Activated T-helper 9 cell treated with anti-CD3 and anti-CD28 coated beads, Interleukin-2, amount 50 U/mL, for 16 hours (primary cell): ENCODE results near the gene NEUROD2.

ENCODE experiments used
- DNase-seq: peaks from one replicate; pipeline ENCODE4 v3.0.0-alpha.2; 2020; ENCODE audit warnings: low read depth

The NEUROD2 gene

GRCh38 chr17:39634384-39634871 is 26.7 kb upstream of the NEUROD2 start:
- no peak for DNase-seq

- no peak for DNase-seq
These were observed 26.0 kb upstream of the NEUROD2 start for GRCh38 chr17:39633570-39634183.

GRCh38 chr17:39632153-39632941 is 24.6 kb upstream of the NEUROD2 start:
- DNase-seq: no peak

DNA sequence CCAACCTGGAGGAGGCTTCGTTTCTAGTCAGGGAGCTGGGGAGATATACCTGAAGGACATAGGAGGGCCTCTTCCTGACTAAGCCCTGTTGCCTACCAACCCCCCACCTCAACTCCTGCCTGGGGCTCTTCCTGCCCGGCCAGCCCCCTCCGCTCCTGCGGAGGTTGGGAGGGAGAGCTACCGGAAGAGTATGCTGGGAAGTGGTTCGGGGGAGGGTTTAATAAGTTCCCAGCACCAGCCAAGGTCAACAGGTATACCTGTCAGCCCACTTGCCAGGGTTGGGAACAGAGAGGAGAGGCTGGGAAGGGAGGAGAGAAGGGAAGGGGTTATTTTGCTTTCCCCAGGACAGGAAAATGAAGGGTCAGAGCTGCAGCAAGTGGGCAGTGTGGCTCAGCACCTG is 23.7 kb upstream of the NEUROD2 start:
- DNase-seq: no peak

DNA sequence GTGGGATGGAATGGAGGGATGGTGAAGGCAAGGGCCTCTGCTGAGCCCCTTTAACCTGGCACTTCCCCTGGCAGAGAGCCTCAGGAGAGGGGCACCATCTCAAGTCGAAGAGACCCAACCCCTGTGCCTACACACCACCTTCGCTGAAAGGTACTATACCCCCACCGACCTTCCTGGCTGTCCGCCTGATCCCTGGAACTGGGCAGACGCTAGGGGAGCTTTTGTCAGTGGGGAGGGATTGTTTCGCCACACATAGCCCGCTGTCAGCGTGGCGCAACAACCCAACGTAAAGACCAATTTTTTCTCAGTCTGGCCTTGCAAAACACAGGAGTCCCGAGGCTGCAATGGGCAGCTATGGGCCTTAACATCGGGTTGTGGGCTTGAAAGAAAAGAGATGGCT is 22.2 kb upstream of the NEUROD2 start:
- DNase-seq: no peak

DNA sequence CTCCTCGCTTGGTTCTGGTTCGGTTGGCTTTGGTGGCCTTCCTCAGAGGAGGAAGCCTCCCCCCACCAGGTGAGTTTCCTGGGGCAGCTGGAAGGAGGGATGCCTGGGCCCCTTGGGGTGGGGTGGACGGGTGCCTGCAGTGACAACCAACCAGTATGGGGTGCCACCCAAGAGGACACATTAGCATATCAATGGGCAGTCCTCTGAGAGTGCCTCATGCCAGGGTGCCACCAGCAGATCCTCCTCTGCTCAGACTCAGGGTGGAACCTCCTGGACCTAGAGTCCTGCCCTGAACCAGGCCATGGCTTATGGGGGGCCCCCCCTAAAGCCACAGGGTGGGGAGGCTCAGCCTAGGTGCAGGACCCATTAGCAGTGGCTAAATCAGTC is 21.8 kb upstream of the NEUROD2 start:
- no peak for DNase-seq

GRCh38 chr17:39628655-39629493 is 21.2 kb upstream of the NEUROD2 start:
- no peak for DNase-seq

DNA sequence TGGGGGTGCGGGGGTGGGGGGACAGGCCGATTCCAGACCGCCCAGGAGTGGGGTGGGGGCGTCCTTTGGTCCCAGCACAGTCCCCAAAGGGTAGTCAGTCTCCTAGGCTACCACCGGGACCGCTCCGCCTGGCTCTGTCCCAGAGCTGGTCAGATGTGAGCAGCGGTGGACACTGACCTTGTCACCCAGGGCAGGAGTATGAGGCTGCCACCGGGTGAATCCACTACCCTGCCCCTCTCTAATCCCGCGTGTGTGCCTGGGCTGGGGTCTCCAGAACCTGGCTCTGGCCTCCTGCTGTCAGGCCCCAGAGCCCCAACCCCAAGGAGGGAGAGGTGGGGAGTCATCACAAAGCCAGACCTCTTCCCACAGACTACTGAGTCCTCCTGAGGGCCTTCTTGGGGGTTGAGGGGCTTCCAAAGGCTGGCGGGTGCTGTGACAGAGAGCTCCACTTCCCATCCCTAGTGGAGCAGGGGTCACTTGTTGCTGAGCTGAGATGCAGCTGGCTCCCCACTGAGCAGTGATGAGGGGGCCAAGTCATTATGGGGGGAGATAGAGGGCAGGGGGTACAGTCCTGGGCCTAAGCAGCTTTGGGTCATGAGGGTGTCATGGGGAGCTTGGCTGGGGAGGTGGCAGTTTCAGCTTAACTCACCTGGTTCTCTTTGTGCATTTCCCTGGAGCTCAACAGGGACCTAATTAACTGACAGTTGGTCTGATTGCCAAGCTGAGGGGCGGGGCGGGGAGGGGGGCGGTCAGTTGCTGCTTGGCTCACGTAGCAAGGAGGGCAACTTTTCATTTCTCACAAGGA is 20.2 kb upstream of the NEUROD2 start:
- DNase-seq: no peak

DNA sequence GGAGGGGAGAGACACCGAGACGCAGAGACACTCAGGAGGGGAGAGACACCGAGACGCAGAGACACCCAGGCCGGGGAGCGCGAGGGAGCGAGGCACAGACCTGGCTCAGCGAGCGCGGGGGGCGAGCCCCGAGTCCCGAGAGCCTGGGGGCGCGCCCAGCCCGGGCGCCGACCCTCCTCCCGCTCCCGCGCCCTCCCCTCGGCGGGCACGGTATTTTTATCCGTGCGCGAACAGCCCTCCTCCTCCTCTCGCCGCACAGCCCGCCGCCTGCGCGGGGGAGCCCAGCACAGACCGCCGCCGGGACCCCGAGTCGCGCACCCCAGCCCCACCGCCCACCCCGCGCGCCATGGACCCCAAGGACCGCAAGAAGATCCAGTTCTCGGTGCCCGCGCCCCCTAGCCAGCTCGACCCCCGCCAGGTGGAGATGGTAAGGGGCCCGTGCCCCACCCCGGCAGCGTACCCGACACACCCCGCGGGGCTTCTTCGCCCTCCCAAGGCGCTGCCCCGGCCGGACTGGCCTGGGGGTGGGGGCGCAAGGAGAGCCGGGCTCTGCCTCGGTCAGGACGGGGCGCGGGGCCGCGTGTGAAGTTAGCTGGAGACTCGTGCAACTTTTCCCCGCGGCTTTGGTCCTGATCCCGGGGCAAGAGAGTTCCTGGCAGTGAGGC is 19.5 kb upstream of the NEUROD2 start:
- no peak for DNase-seq

DNA sequence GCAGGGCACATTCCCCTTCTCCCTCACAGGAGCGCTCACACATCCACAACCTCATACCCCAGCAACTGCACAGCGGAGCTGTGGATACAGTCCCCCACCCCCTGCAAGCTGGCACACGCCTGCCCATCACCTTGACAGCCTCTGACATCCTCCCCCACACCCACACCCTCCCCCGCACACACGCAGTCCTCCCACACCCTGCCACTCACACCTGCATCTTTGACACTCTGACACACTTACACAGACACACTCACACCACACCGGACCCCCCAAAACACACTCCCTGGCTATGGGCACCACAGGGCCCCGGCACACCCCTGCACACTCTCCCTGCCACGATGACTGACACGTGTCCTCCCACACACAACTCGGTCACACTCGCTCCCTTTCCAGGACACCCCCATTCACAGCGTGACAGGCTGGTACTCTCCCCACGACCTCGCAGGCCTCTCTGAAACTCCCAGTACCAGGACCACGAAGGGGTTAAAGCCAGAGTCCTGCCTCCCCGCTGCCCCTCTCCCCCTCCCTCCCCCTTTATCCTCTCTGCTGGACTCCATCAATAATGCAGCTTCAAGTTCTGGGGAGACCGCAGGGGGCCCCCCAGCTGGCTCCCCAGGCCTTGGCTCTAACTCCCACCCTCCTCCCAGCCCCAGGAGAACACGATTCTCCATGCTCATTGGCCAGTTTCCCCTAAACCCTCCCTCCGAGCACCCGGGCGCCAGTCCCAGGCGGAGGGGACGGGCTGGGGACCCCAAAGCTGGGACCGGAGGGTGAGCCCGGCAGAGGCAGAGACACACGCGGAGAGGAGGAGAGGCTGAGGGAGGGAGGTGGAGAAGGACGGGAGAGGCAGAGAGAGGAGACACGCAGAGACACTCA is 18.7 kb upstream of the NEUROD2 start, which contains the start of gene PPP1R1B:
PPP1R1B (plus strand) TSS at position 782 of the 876 bp plus-strand sequence. CDS start 441 bp downstream, outside the sequence.
- no peak for DNase-seq

DNA sequence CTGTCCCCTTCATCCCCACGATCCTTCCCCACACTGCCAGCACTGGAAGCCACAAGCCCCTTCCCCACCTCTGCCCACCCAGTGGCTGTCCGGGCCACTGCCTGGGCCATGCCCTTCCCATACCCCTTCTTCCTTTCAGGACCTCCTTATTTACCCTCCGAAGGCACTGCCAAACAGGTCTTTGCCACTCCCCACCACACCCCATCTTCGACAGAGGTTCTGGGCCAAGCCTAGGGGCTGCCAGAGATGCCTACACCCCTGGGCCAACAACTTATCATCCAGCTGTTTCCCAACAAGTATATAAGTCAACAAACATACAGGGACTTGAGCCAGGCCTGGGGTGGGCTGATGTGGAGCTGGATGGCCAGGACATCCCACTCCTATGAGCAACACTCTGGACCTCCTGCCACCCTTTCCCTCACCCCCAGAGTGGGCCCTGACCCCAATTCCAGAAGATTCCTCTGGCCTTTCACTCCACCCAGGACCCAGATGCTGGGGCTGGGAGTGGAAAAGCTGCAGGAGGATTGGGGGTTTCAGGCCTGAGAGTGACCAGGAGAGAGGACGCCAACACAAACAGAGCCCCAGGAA is 17.6 kb upstream of the NEUROD2 start:
- DNase-seq: no peak

DNA sequence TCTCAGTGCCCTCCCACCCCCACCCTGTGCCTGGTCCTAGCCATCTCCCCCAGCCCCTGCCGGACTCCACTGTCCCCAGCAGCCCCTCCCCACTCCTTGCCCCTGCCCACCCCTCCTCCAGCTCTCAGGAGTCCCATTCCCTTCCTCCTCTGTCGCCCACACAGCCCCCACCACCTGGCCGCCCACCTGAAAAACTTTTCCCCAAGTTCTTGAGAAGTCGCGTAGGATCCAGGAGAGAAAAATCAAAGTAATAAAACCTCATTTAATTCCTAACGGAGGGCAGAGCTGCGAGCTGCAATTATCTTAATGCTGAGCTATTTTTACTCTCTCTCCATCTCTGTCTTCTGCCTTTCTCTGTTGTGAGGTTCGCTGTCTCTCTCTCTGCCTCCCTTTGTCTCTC is 16.6 kb upstream of the NEUROD2 start:
- no peak for DNase-seq

DNA sequence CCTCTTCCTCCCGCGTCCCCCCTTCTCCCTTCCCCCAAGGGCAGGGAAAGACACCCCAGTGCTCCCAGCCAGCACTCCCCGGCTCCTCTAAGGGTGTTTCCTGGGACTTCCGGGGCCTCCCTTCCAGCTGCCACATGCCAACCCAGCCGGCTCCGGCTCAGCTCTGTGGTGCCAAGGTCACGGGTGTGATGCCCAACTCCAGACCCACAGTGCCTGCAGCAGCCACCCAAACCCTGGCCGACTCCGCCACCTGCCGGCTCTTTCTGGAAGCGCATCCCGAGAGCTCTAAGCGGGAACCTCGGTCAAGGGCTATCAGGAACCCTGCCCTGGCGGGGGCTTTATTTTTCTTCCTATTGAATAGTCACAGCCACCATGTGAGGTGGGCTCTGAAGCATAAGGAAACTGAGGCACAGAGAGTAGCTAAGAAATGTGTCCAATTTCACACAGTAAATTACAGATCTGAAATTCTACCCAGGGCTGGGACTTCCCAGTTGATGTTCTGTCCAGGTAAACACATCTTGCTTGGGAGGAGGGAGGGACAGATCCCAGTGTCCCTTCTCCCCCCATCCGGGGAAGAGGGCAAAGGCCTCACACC is 15.7 kb upstream of the NEUROD2 start:
- DNase-seq: peak; percentile 76

DNA sequence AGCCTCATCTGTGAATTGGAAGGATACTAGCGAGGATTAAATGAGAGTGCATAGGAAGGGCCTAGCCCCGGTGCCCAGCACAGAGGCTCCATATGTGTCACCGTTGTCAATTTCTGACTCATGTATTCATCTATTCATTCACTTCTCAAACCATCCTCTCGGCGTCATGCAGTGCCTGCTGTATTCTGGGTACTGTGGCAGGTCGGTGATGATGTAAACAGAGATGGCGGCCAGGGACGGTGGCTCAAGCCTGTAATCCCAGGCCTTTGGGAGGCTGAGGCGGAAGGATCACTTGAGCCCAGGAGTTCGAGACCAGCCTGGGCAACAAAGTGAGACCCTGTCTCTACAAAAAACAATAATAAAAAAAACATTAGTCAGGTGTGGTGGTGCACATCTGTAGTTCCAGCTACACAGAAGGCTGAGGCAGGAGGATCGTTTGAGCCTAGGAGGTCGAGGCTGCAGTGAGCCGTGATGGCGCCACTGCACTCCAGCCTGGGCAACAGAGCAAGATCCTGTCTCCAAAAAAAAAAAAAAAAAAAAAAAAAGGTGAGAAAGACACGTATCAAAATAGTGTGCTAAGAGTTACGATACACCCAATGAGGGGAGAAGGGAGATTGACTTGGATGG is 14.8 kb upstream of the NEUROD2 start:
- DNase-seq: peak; percentile 37

- peak; percentile 81 for DNase-seq
These were observed 14.0 kb upstream of the NEUROD2 start for GRCh38 chr17:39621523-39622379.

DNA sequence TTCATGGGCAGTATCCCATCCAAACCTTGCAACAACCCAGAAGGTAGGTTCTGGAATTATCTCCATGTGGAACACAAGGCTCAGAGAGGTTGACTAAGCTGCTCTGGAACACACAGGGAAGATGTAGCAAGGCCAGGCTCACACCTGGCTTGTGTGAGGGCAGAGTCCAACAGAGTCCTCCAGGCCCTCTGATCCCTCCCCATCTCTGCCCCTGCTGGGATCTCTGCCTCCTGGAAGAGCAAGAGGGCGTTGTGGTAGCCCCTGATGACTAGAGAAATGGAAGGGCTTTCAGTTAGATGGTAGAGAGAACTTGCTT is 12.0 kb upstream of the NEUROD2 start:
- no peak for DNase-seq

DNA sequence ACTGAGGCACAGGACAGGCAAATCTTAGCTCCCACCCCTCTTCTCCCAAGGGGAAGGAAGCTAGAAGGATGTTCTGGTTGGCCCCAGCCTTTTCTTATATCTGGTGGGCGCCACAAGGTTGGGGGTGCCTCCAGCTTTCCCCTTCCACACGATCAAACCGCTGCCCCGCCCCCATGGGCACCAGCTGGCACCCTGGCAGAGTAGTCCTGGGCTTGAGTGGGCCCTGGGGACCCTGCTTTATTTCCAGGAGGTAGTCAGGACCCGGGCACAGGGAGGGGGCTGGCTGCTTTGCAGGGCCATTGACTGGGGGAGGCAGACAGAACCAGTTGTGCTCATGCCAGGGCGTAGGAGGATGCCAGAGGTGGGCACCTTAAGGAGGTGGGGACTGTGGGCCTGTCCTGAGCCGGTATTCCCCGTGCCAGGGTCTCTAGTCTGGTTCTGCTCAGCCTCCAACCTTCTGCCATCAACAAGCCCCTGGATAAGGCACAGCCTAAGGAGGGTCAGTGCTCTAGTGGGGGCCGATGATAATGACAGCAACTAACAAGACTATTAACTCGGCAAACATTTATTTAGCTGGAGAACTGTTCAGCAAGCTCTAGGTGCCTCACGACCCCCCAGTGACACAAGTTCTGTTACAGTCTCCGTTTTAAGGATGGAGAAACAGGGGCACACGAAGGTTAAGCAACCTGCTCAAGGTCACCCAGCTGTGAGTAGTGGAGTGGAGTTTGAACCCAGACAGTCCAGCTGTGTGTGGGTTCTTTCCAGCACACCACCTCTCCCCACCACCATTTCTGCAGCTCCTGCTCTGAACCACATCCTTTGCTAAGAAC is 11.5 kb upstream of the NEUROD2 start:
- no peak for DNase-seq
